Measurements from ENCODE around the gene PIGO. TPM values are rescaled to one million over a fixed set of nuclear protein-coding genes. Genes with fewer than 3 reads are reported as not detected.

The PIGO gene
- total RNA-seq, 1 experiment from 2014 or later, result 23.4 TPM

- no CpG with 5 or more reads among the region's 6 CpGs for WGBS (ENCODE audit: extremely low coverage, insufficient read length, low lambda C conversion rate)
- H3K27me3 ChIP-seq (ENCODE audit: insufficient read depth, low read length), result no peaks in the 10 kb centered on the region
- no peak overlapping the region for H3T11ph ChIP-seq (ENCODE audit: low read length)
Measured at GRCh38 chr9:35042891-35043545, 53.4 kb downstream of the PIGO start.

More at GRCh38 chr9:35042891-35043545, 53.4 kb downstream of the PIGO start:
- Histone ChIP-seq H2BK12ac (ENCODE audit: insufficient read length, low read depth, low read length) (no peak overlapping the region), H2BK15ac (ENCODE audit: low read depth, low read length) (no peak overlapping the region), H2BK20ac (ENCODE audit: low read depth, low read length, poor library complexity, severe bottlenecking) (no peak overlapping the region), H3K56ac (ENCODE audit: insufficient read length, low read depth, low read length) (no peak overlapping the region), H3K27ac (ENCODE audit: insufficient read length, low read depth, low read length) (no peak overlapping the region), H3K79me2 (ENCODE audit: insufficient read depth, low read length) (no peaks in the 10 kb centered on the region), H3K18ac (ENCODE audit: insufficient read length, low read depth, low read length) (no peak overlapping the region), H3K9me3 (ENCODE audit: control insufficient read depth, low read depth, low read length) (no peaks in the 10 kb centered on the region), H3K4me1 (ENCODE audit: insufficient read depth, low read length) (no peaks in the 10 kb centered on the region), H2BK5ac (ENCODE audit: insufficient read length, low read length) (no peak overlapping the region), H2AFZ (ENCODE audit: low read length) (no peak overlapping the region), H4K91ac (ENCODE audit: insufficient read length, low read depth, low read length) (no peak overlapping the region), H3K23ac (ENCODE audit: insufficient read length, low read depth, low read length) (no peak overlapping the region), H2BK120ac (ENCODE audit: low read depth, low read length, poor library complexity, severe bottlenecking) (no peak overlapping the region), H3K9ac (ENCODE audit: extremely low read depth, insufficient read length, low read length) (no peak overlapping the region), H3K79me1 (ENCODE audit: insufficient read depth, low read depth, low read length, poor library complexity, severe bottlenecking) (no peaks in the 10 kb centered on the region), H2AK5ac (ENCODE audit: insufficient read length, low read length) (no peak overlapping the region), H3K4ac (ENCODE audit: low read depth, low read length) (no peak overlapping the region), H3K4me2 (ENCODE audit: insufficient read depth, insufficient read length, low read length) (no peak overlapping the region), H4K20me1 (ENCODE audit: control insufficient read depth, insufficient read depth, insufficient read length) (no peaks in the 10 kb centered on the region), H3K23me2 (ENCODE audit: insufficient read length, low read depth, low read length, poor library complexity, severe bottlenecking) (no peaks in the 10 kb centered on the region), H3K14ac (ENCODE audit: insufficient read depth, low read length) (no peak overlapping the region), H4K5ac (ENCODE audit: insufficient read length, low read depth, low read length) (no peak overlapping the region), H4K8ac (replicated peaks; ENCODE audit: insufficient read length, low read depth, low read length) (no peak overlapping the region)
- peaks cover 17 to 21% of the 10 kb centered on the region in 2 experiments for H3K4me1 Mint-ChIP-seq
- DNase-seq, result no peak
- no peaks in the 10 kb centered on the region for H3K27me3 Mint-ChIP-seq (ENCODE audit: low read depth)
- peaks cover 10 to 30% (median 14%) of the 10 kb centered on the region in 3 experiments for H3K36me3 Mint-ChIP-seq (ENCODE audit: insufficient read depth in 1 of 3, low read depth in 3 of 3)
- H3K9me3 Mint-ChIP-seq, result no peaks in the 10 kb centered on the region
- no peak overlapping the region; a peak in 1 of 5 replicates for H3K4me3 Mint-ChIP-seq
- no peak for TF ChIP-seq CTCF (conservative IDR thresholded peaks at IDR 0.05)
- H3K27ac Mint-ChIP-seq, result peak overlapping the region in 1 of 3 experiments; percentile 34; a peak in 1 of 7 replicates

Measured in H9 (cell line).